HepG2 (cell line): ENCODE data around the gene PTPRQ.

Experiments
- AGO1 ChIP-seq: fragments of 200-400 bp; formaldehyde crosslinking; IDR thresholded peaks from 2 replicates; pipeline ENCODE4 v1.6.1; 2017; ENCODE audit warnings: mild to moderate bottlenecking, low read depth, low read length, moderate library complexity; ENCODE audit not compliant: poor library complexity, severe bottlenecking
- ARNTL ChIP-seq: sonication (generic); formaldehyde crosslinking; IDR thresholded peaks from 2 replicates; pipeline ENCODE4 v1.4.0; 2020; ENCODE audit warnings: mild to moderate bottlenecking, missing genetic modification reagents
- CTCF ChIP-seq: sonication (generic); formaldehyde crosslinking; IDR thresholded peaks from 2 replicates; pipeline ENCODE4 v1.5.0; 2020; ENCODE audit warnings: mild to moderate bottlenecking, missing genetic modification reagents, moderate library complexity
- HDAC6 ChIP-seq: fragments of 200-600 bp; sonication (generic); IDR thresholded peaks from 2 replicates; pipeline ENCODE4 v1.7.0; 2017; ENCODE audit warnings: mild to moderate bottlenecking, antibody characterized with exemption, low read length, low read depth
- HNF4G ChIP-seq, 2 experiments: sonication (generic) in 1 of 2; formaldehyde crosslinking in 1 of 2; IDR thresholded peaks; 2 replicates each; pipeline versions ENCODE4 v1.4.0 to v1.6.1; 2011 to 2020; ENCODE audit warnings: borderline replicate concordance in 2 of 2, low read depth in 2 of 2, mild to moderate bottlenecking in 2 of 2, low read length in 1 of 2, missing genetic modification reagents in 1 of 2, moderate library complexity in 1 of 2
- PCBP2 ChIP-seq: fragments of 200-400 bp; formaldehyde crosslinking; optimal IDR thresholded peaks from 2 replicates; pipeline ENCODE3; 2018; ENCODE audit warnings: low read length, low read depth; ENCODE audit not compliant: poor library complexity, severe bottlenecking
- POLR2A ChIP-seq, 2 experiments: IDR thresholded peaks; 2 replicates each; pipeline ENCODE4 v1.6.1; 2011; ENCODE audit warnings: low read depth in 2 of 2, low read length in 2 of 2, mild to moderate bottlenecking in 1 of 2, moderate library complexity in 1 of 2; ENCODE audit not compliant: insufficient read depth in 1 of 2
- ZNF280B ChIP-seq: sonication (generic); formaldehyde crosslinking; IDR thresholded peaks from 2 replicates; pipeline ENCODE4 v1.5.0; 2020; ENCODE audit warnings: missing genetic modification reagents, mild to moderate bottlenecking, borderline replicate concordance
- ZNF639 ChIP-seq: conservative IDR thresholded peaks from 2 replicates; pipeline ENCODE4 v1.6.1; 2018; ENCODE audit warnings: missing genetic modification reagents
- ZNF740 ChIP-seq: sonication (generic); formaldehyde crosslinking; IDR thresholded peaks from 2 replicates; pipeline ENCODE4 v1.4.0; 2020; ENCODE audit warnings: missing genetic modification reagents
- ZNF800 ChIP-seq: sonication (generic); formaldehyde crosslinking; IDR thresholded peaks from 2 replicates; pipeline ENCODE4 v1.4.0; 2020; ENCODE audit warnings: missing genetic modification reagents

GRCh38 chr12:80708259-80708974 lies 264.4 kb downstream of the PTPRQ start:
- TF ChIP-seq ZNF800 (no peak), ARNTL (CRISPR knock-in tag) (no peak), AGO1 (no peak), HNF4G (IDR thresholded peaks at IDR 0.05; ENCODE audit: borderline replicate concordance, low read depth, low read length) (no peak), HNF4G (CRISPR knock-in tag; IDR thresholded peaks at IDR 0.05; ENCODE audit: borderline replicate concordance, low read depth) (no peak), CTCF (no peak), PCBP2 (no peak), ZNF280B (CRISPR knock-in tag) (no peak), ZNF639 (CRISPR knock-in tag) (no peak), ZNF740 (no peak), HDAC6 (no peak), POLR2A (IDR thresholded peaks at IDR 0.05; ENCODE audit: insufficient read depth in 1 of 2, low read depth in 2 of 2, low read length in 2 of 2) (no peak)
